ENCODE data around the gene UGT1A10.
"Not testable (repeated sequence)": the region's sequence is repeated elsewhere in the genome, so short reads cannot be mapped to it uniquely, and the experiment has no call there.

UGT1A10 gene

DNA sequence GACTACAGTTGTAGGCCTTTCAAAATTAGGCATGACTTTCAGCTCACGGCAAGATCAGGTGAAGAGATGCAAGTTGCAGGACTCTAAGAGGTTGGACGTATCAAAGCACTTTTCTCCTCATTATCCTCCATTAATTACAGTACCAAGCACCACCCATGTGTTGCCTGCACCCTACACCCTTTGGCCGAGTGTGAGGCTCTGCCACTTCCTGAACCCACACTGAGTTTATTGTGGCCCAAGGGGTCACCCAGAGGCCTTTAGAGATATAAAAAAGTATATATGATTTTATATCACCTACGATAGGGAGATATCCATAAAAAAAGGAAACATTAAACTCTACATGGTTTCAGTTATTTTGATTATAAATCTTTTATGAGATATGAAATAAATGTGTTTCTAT is 16.0 kb upstream of the UGT1A10 start:
- no peaks in the 10 kb centered on the region for H3K36me3 ChIP-seq (ENCODE audit: insufficient read depth, low read length)
- no peak overlapping the region for H3K27ac ChIP-seq (ENCODE audit: low read length)
- H3K4me2 ChIP-seq (ENCODE audit: insufficient read depth, low read length), result no peak overlapping the region
- no peaks in the 10 kb centered on the region for H4K20me1 ChIP-seq (ENCODE audit: insufficient read depth, low read length)
- peaks cover 2% of the 10 kb centered on the region for H3K27me3 ChIP-seq (ENCODE audit: insufficient read depth, low read length, poor library complexity)
- no peaks in the 10 kb centered on the region for H3K79me2 ChIP-seq (ENCODE audit: insufficient read depth, low read length)
- H2AFZ ChIP-seq (ENCODE audit: low read depth, low read length), result no peak overlapping the region
- H3K9me3 ChIP-seq (ENCODE audit: insufficient read depth, low read length, severe bottlenecking), result no peaks in the 10 kb centered on the region
- H3K4me3 ChIP-seq (ENCODE audit: low read depth in 1 of 2, low read length in 2 of 2), result no peak overlapping the region
- no peaks in the 10 kb centered on the region for H3K4me1 ChIP-seq (ENCODE audit: insufficient read depth, low read length)
- TF ChIP-seq, protein P1, sequence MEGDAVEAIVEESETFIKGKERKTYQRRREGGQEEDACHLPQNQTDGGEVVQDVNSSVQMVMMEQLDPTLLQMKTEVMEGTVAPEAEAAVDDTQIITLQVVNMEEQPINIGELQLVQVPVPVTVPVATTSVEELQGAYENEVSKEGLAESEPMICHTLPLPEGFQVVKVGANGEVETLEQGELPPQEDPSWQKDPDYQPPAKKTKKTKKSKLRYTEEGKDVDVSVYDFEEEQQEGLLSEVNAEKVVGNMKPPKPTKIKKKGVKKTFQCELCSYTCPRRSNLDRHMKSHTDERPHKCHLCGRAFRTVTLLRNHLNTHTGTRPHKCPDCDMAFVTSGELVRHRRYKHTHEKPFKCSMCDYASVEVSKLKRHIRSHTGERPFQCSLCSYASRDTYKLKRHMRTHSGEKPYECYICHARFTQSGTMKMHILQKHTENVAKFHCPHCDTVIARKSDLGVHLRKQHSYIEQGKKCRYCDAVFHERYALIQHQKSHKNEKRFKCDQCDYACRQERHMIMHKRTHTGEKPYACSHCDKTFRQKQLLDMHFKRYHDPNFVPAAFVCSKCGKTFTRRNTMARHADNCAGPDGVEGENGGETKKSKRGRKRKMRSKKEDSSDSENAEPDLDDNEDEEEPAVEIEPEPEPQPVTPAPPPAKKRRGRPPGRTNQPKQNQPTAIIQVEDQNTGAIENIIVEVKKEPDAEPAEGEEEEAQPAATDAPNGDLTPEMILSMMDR (IDR thresholded peaks at IDR 0.05; ENCODE audit: borderline replicate concordance, extremely low read depth, low read length, poor library complexity, severe bottlenecking), result no peak
- no peak for TF ChIP-seq EZH2 (IDR thresholded peaks at IDR 0.05; ENCODE audit: borderline replicate concordance, low read depth, low read length, severe bottlenecking)
- DNase-seq (no peak), ATAC-seq (ENCODE audit: insufficient read depth, low read depth) (no peak)
- no peak overlapping the region for H3K9ac ChIP-seq (ENCODE audit: low read depth, low read length)

DNA sequence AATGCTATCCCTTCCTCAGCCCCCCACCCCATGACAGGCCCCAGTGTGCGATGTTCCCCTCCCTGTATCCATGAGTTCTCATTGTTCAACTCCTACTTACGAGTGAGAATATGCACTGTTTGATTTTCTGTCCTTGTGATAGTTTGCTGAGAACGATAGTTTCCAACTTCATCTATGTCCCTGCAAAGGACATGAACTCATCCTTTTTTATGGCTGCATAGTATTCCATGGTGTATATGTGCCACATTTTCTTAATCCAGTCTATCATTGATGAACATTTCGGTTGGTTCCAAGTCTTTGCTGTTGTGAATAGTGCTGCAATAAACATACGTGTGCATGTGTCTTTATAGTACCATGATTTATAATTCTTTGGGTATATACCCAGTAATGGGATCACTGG is 14.4 kb upstream of the UGT1A10 start:
- not testable (repeated sequence) for H3K9ac ChIP-seq (ENCODE audit: low read depth, low read length); DNase-seq; H4K20me1 ChIP-seq (ENCODE audit: insufficient read depth, low read length); H3K4me3 ChIP-seq (ENCODE audit: low read depth in 1 of 2, low read length in 2 of 2); H3K79me2 ChIP-seq (ENCODE audit: insufficient read depth, low read length); H3K9me3 ChIP-seq (ENCODE audit: insufficient read depth, low read length, severe bottlenecking); ATAC-seq (ENCODE audit: insufficient read depth, low read depth); H2AFZ ChIP-seq (ENCODE audit: low read depth, low read length); H3K4me1 ChIP-seq (ENCODE audit: insufficient read depth, low read length); H3K27me3 ChIP-seq (ENCODE audit: insufficient read depth, low read length, poor library complexity); H3K27ac ChIP-seq (ENCODE audit: low read length); H3K36me3 ChIP-seq (ENCODE audit: insufficient read depth, low read length); H3K4me2 ChIP-seq (ENCODE audit: insufficient read depth, low read length)

DNA sequence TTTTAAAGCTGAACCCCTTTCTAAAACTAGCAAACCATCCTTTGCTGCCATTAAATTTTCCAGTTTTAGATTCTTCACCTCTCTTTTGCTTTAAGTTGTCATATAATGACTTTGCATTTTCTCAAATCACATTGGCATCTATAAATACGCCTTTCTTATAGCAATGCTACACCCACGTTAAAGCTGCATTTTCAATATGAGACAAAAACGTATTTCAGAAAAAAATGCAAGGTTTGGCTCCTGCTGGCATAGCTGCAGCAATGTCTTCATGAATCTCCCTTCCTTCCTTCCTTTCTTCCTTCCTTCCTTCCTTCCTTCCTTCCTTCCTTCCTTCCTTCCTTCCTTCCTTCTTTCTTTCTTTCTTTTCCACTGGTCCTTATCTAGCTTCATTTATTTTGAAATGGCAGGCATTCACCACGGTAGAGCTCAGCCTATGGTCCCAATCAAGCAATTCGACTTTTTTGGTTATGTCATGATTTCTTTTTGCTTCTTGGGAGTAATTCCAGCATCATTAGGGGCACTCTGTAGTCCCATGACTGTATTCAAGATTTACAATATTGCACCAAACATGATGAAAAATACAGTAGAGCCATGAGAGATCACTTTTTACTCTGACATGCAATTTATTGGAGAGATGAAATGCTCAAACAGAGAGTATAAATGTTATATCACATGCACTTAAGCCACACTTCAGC is 8.8 kb upstream of the UGT1A10 start:
- TF ChIP-seq EZH2 (IDR thresholded peaks at IDR 0.05; ENCODE audit: borderline replicate concordance, low read depth, low read length, severe bottlenecking), result no peak
- TF ChIP-seq, protein P1 (IDR thresholded peaks at IDR 0.05; ENCODE audit: borderline replicate concordance, extremely low read depth, low read length, poor library complexity, severe bottlenecking), result no peak
- DNase-seq (no peak), ATAC-seq (ENCODE audit: insufficient read depth, low read depth) (no peak)
- Histone ChIP-seq H3K9ac (ENCODE audit: low read depth, low read length) (no peak overlapping the region), H3K27ac (ENCODE audit: low read length) (no peak overlapping the region), H3K9me3 (ENCODE audit: insufficient read depth, low read length, severe bottlenecking) (no peaks in the 10 kb centered on the region), H3K4me2 (ENCODE audit: insufficient read depth, low read length) (no peak overlapping the region), H3K27me3 (ENCODE audit: insufficient read depth, low read length, poor library complexity) (no peaks in the 10 kb centered on the region), H3K79me2 (ENCODE audit: insufficient read depth, low read length) (no peaks in the 10 kb centered on the region), H4K20me1 (ENCODE audit: insufficient read depth, low read length) (no peaks in the 10 kb centered on the region), H3K4me3 (ENCODE audit: low read depth in 1 of 2, low read length in 2 of 2) (no peak overlapping the region), H3K36me3 (ENCODE audit: insufficient read depth, low read length) (no peaks in the 10 kb centered on the region), H2AFZ (ENCODE audit: low read depth, low read length) (no peak overlapping the region), H3K4me1 (ENCODE audit: insufficient read depth, low read length) (no peaks in the 10 kb centered on the region)

DNA sequence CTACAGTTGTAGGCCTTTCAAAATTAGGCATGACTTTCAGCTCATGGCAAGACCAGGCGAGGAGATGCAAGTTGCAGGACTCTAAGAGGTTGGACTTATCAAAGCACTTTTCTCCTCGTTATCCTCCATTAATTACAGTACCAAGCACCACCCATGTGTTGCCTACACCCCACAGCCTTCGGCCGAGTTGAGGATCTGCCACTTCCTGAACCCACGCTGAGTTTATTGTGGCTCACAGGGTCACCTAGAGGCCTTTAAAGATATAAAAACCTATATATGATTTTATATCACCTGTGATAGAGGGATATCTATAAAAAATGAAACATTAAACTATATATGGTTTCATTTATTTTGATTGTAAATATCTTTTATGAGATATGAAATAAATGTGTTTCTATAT is 2.6 kb downstream of the UGT1A10 start:
- H3K27ac ChIP-seq (ENCODE audit: low read length), result no peak overlapping the region
- ATAC-seq (ENCODE audit: insufficient read depth, low read depth) (no peak), DNase-seq (no peak)
- no peak for TF ChIP-seq EZH2 (IDR thresholded peaks at IDR 0.05; ENCODE audit: borderline replicate concordance, low read depth, low read length, severe bottlenecking)
- TF ChIP-seq, protein P1 (IDR thresholded peaks at IDR 0.05; ENCODE audit: borderline replicate concordance, extremely low read depth, low read length, poor library complexity, severe bottlenecking), result no peak
- H3K4me1 ChIP-seq (ENCODE audit: insufficient read depth, low read length), result no peaks in the 10 kb centered on the region
- no peak overlapping the region for H3K4me2 ChIP-seq (ENCODE audit: insufficient read depth, low read length)
- no peak overlapping the region for H3K9ac ChIP-seq (ENCODE audit: low read depth, low read length)
- peaks cover 3% of the 10 kb centered on the region for H3K27me3 ChIP-seq (ENCODE audit: insufficient read depth, low read length, poor library complexity)
- no peaks in the 10 kb centered on the region for H3K79me2 ChIP-seq (ENCODE audit: insufficient read depth, low read length)
- H4K20me1 ChIP-seq (ENCODE audit: insufficient read depth, low read length), result no peaks in the 10 kb centered on the region
- no peak overlapping the region for H3K4me3 ChIP-seq (ENCODE audit: low read depth in 1 of 2, low read length in 2 of 2)
- no peaks in the 10 kb centered on the region for H3K36me3 ChIP-seq (ENCODE audit: insufficient read depth, low read length)
- no peak overlapping the region for H2AFZ ChIP-seq (ENCODE audit: low read depth, low read length)
- H3K9me3 ChIP-seq (ENCODE audit: insufficient read depth, low read length, severe bottlenecking), result peaks cover 3% of the 10 kb centered on the region
